Ovary (tissue), 9 donors: ENCODE data around the gene PPA1. TPM values are rescaled to one million over a fixed set of nuclear protein-coding genes. Genes with fewer than 3 reads are reported as not detected.
"Not testable (repeated sequence)": the region's sequence is repeated elsewhere in the genome, so short reads cannot be mapped to it uniquely, and the experiment has no call there.

Source experiments
- DNase-seq, 5 donors: peaks; one replicate each; pipeline ENCODE4 v3.0.0-alpha.2; 2019 to 2020
- H3K27ac ChIP-seq, 2 donors: fragments of 200-600 bp; one replicate each; pipeline versions ENCODE4 v1.5.1 to v1.8.0; 2019 to 2022
- H3K27me3 ChIP-seq: fragments of 200-600 bp; one replicate; pipeline ENCODE4 v1.8.0; 2022
- H3K36me3 ChIP-seq: fragments of 200-600 bp; sonication (generic); one replicate; pipeline ENCODE4 v1.5.1; 2019
- H3K4me1 ChIP-seq: one replicate; pipeline ENCODE4 v1.8.1; 2013; ENCODE audit warnings: mild to moderate bottlenecking, moderate library complexity; ENCODE audit not compliant: insufficient read depth
- H3K4me3 ChIP-seq: fragments of 200-600 bp; sonication (generic); one replicate; pipeline ENCODE4 v1.5.1; 2017
- H3K9me3 ChIP-seq, 2 donors: fragments of 200-600 bp in 1 of 2; sonication (generic) in 1 of 2; one replicate each; pipeline versions ENCODE4 v1.5.1 to v1.8.1; 2013 to 2019; ENCODE audit warnings: mild to moderate bottlenecking in 1 of 2, moderate library complexity in 1 of 2
- CTCF ChIP-seq, 3 donors: fragments of 450-650 bp in 2 of 3; fragments of 200-600 bp in 1 of 3; IDR thresholded peaks; one replicate each; pipeline versions ENCODE4 v1.5.1 to v1.8.0; 2016 to 2022; ENCODE audit warnings: antibody characterized with exemption in 3 of 3, mild to moderate bottlenecking in 1 of 3
- EP300 ChIP-seq: sonication (generic); formaldehyde crosslinking; IDR thresholded peaks from one replicate; pipeline ENCODE4 v1.6.1; 2017; ENCODE audit warnings: antibody characterized with exemption
- POLR2A ChIP-seq: fragments of 450-650 bp; IDR thresholded peaks from one replicate; pipeline ENCODE4 v1.6.1; 2017; ENCODE audit warnings: antibody characterized with exemption, mild to moderate bottlenecking, moderate library complexity
- WGBS, 3 donors: extraction: QIAGEN DNeasy Blood & Tissue Kit in 1 of 3; methylation state at CpG; one replicate each; pipeline versions ENCODE4 v1.1.5 to v1.1.7; 2013 to 2017; 5-methylcytosine and 5-hydroxymethylcytosine counted together
- intact Hi-C, 4 donors: fragments of 100-400 bp; cut with DNase I; formaldehyde crosslinking; loops; one replicate each; pipeline versions ENCODE4 v1.11.0 to v1.15.1; 2022 to 2023
- polyA plus RNA-seq, 2 donors: library from polyadenylated mRNA; stranded (reverse); fragments of 200-250 nt in 1 of 2; fragments of 350-450 nt in 1 of 2; fragmentation: Illumina TruSeq in 1 of 2; extraction: RNeasy Lipid Tissue Mini Kit (QIAGEN cat#74804) in 1 of 2; gene quantifications; one replicate each; pipeline ENCODE4 v1.2.3, GENCODE V29; 2013 to 2014
- total RNA-seq, 7 donors: library from RNA; depleted of rRNA in 2 of 7; stranded (reverse); fragments of >200 nt in 2 of 7; fragmentation: NEBNext Ultra II Directional in 3 of 7; extraction: Animal tissue kit (Norgen Biotek cat#: 25700) in 3 of 7; gene quantifications; one replicate each; pipeline versions ENCODE4 v1.1.0 to v1.2.4, GENCODE V29; 2016 to 2023
- donor health status: DM: no; HTN: no; CAD: no; lungs with moderate emphysema.
- donor health status: DM: no; HTN: no; CAD: no.
- donor health status: Bipolar disorder and iron deficiency.
- donor health status: DM: yes; HTN: yes; CAD: no.
- donor health status: DM: no; HTN: no; CAD: no.
- donor health status: DM: yes; HTN: yes; CAD: no.

Gene PPA1
- total and polyA plus RNA-seq, 9 donors = 36.8 to 162 (median 78.4) TPM

DNA sequence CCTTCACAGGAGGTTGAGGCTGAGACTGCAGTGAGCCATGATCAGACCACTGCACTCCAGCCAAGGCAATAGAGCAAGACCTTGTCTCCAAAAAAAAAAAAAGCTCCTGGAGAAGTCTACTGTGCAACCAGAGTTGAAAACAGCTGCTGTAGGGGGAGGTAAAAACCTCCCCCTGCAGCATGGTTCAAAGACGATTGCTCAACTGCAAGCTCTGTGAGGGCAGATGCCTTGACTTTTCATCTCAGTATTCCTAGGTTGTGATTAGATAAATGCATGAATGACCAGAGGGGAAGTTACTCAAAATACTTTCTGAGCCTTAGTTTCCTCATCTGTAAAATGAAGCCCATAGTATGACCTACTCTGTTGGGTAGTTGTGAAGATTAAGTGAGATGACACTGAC lies 25.0 kb upstream of the PPA1 start:
- intact Hi-C loops = no loop called here
- WGBS, 3 donors = 35 to 47% (median 42%) methylated on average over 1 of the region's 1 CpG

GRCh38 chr10:70257816-70258215 lies 24.6 kb upstream of the PPA1 start:
- H3K27ac ChIP-seq, H3K9me3 ChIP-seq, H3K4me3 ChIP-seq, H3K4me1 ChIP-seq, H3K36me3 ChIP-seq, intact Hi-C loops, H3K27me3 ChIP-seq, DNase-seq: not testable (repeated sequence)
- WGBS, 3 donors = 19 to 37% (median 23%) methylated on average over 8 of the region's 8 CpGs

More for the DNA sequence above, 25.0 kb upstream of the PPA1 start:
- Histone ChIP-seq H3K27me3 (no peaks in the 10 kb centered on the region), H3K4me1 (peaks cover 5% of the 10 kb centered on the region), H3K9me3 (no peaks in the 10 kb centered on the region), H3K27ac (no peak overlapping the region), H3K4me3 (no peak overlapping the region), H3K36me3 (no peaks in the 10 kb centered on the region)
- DNase-seq = no peak
- TF ChIP-seq POLR2A (no peak), CTCF (IDR thresholded peaks at IDR 0.05) (no peak), EP300 (no peak)

DNA sequence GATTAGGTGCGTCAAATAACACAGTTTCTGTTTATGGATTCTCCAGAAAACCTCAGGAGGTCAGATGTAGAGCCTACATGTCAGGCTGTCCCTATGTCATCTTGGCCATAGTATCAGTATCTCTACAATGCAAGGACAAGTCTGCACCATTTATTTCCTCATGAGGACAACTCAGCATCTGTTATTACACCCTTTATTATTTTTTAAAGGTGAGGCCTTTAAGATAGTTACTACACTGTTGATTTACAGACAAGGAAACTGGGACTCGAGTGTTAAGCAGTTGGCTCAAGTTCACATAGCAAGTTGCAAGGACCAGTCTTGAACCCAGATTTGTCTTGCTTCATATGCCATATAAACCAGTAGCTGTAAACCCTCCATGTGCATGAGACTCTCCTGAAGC lies 23.2 kb upstream of the PPA1 start:
- H3K27ac ChIP-seq = no peak overlapping the region

DNA sequence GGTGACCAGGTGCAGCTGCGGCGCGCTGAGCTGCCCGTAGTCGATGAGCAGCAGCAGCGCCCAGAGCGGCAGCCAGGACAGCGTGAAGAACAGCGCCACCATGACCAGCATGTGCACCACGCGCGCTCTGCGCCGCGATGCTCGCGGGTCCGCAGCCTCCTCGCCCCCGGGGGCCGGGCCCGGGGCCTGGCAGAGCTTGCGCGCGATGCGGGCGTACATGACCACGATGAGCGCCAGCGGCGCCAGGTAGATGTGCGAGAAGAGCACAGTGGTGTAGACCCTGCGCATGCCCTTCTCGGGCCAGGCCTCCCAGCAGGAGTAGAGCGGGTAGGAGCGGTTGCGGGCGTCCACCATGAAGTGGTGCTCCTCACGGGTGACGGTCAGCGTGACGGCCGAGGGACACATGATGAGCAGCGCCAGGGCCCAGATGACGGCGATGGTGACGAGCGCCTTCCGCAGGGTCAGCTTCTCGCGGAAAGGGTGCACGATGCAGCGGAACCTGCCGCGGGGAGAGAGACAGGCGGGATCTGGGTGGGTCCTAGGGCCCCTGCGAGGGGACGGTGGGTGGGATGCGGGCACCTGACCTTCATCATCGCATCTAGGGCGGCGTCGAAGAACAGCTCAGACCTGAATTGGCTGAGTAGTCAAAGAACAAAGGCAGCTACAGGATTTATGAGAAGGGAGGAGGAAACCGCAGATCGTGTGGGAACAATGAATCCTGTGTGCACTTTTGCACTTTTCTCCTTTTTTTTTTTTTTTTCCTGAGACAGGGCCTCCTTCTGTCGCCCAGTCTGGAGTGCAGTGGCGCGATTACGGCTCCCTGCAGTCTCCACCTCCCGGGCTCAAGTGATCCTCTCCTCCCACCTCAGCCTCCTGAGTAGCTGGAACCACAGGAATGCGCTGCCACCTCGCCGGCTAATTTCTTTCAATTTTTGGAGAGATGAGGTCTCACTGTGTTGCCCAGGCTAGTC lies 22.4 kb upstream of the PPA1 start:
- no peak for DNase-seq
- Histone ChIP-seq H3K9me3 (no peaks in the 10 kb centered on the region), H3K4me3 (no peak overlapping the region), H3K4me1 (peaks cover 5% of the 10 kb centered on the region), H3K27ac (no peak overlapping the region), H3K36me3 (no peaks in the 10 kb centered on the region), H3K27me3 (no peaks in the 10 kb centered on the region)
- intact Hi-C loops = no loop called here
- WGBS, 3 donors = 17 to 40% (median 20%) methylated on average over 57 to 73 of the region's 73 CpGs
- TF ChIP-seq CTCF (IDR thresholded peaks at IDR 0.05) (no peak), POLR2A (no peak), EP300 (no peak)

More for the DNA sequence above, 23.2 kb upstream of the PPA1 start:
- DNase-seq = no peak
- no peak overlapping the region for H3K4me3 ChIP-seq
- no peaks in the 10 kb centered on the region for H3K27me3 ChIP-seq
- peaks cover 5% of the 10 kb centered on the region for H3K4me1 ChIP-seq
- WGBS, 3 donors = 86 to 94% (median 86%) methylated on average over 2 of the region's 2 CpGs
- intact Hi-C loops = no loop called here
- TF ChIP-seq EP300 (no peak), CTCF (IDR thresholded peaks at IDR 0.05) (no peak), POLR2A (no peak)
- H3K36me3 ChIP-seq = no peaks in the 10 kb centered on the region
- no peaks in the 10 kb centered on the region for H3K9me3 ChIP-seq

DNA sequence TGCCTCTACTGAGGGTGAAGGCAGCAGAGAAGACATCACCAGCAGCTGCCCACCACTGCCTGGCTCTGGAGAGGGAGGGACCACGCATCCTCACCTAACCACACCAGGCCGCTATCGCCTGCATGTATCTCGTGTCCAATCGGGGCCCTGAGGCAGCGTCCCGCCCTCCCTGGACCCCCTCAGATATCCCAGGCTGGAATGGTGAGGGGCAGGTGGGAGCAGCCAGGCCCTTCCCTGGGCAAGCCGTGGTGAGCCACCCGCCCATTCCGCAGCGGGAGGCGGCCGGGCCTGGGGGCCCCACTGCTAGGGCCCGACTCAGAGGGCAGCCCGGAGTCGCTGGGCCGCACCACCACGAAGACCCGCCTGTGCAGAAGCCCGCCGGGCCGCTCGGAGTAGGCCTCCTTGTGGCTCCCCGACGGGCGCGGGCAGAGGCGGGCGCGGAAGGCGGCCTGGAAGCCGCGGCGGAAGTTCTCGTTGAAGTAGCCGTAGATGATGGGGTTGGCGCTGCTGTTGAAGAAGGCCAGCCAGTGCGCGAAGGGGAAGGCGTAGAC lies 21.6 kb upstream of the PPA1 start:
- WGBS, 3 donors = 54 to 66% (median 62%) methylated on average over 37 to 40 of the region's 40 CpGs
- Histone ChIP-seq H3K27me3 (no peaks in the 10 kb centered on the region), H3K4me3 (no peak overlapping the region), H3K27ac (no peak overlapping the region), H3K9me3 (no peaks in the 10 kb centered on the region), H3K4me1 (peaks cover 5% of the 10 kb centered on the region), H3K36me3 (no peaks in the 10 kb centered on the region)
- intact Hi-C loops = no loop called here
- TF ChIP-seq EP300 = no peak
- no peak for TF ChIP-seq POLR2A
- no peak for TF ChIP-seq CTCF (IDR thresholded peaks at IDR 0.05)
- DNase-seq = no peak
